Skin epidermis (tissue), 12 donors: ENCODE results near the gene PHLDB3.

Experiments used
- H3K27ac ChIP-seq, 21 experiments: fragments of 200-600 bp; sonication (generic) in 11 of 21; one replicate each; pipeline ENCODE4 v1.5.0; 2020; ENCODE audit warnings: mild to moderate bottlenecking in 3 of 21, inconsistent platforms in 2 of 21, moderate library complexity in 2 of 21
- H3K4me3 ChIP-seq, 7 experiments: fragments of 200-600 bp; sonication (generic) in 2 of 7; one replicate each; pipeline ENCODE4 v1.5.0; 2020; ENCODE audit warnings: inconsistent platforms in 2 of 7, mild to moderate bottlenecking in 2 of 7, moderate library complexity in 1 of 7

PHLDB3 gene

GRCh38 chr19:43478323-43478722, 26.2 kb downstream of the PHLDB3 start:
- H3K4me3 ChIP-seq = no peak overlapping the region
- peak overlapping the region in 3 of 21 experiments; percentile 5 to 36 (median 8) for H3K27ac ChIP-seq

GRCh38 chr19:43476606-43477005, 27.9 kb downstream of the PHLDB3 start:
- Histone ChIP-seq H3K4me3 (no peak overlapping the region), H3K27ac (peak overlapping the region in 6 of 21 experiments; percentile 11 to 89 (median 78))

GRCh38 chr19:43474986-43475705, 29.4 kb downstream of the PHLDB3 start:
- Histone ChIP-seq H3K27ac (peak overlapping the region in 20 of 21 experiments; percentile 54 to 89 (median 75)), H3K4me3 (peak overlapping the region; percentile 7 to 39 (median 27))

GRCh38 chr19:43474487-43474886, 30.1 kb downstream of the PHLDB3 start:
- peak overlapping the region in 19 of 21 experiments; percentile 54 to 89 (median 75) for H3K27ac ChIP-seq
- H3K4me3 ChIP-seq = peak overlapping the region; percentile 7 to 39 (median 27)

- Histone ChIP-seq H3K4me3 (no peak overlapping the region), H3K27ac (peak overlapping the region in 19 of 21 experiments; percentile 5 to 94 (median 70))
Measured at GRCh38 chr19:43471091-43471490, 33.5 kb downstream of the PHLDB3 start.

- Histone ChIP-seq H3K4me3 (no peak overlapping the region), H3K27ac (peak overlapping the region in 17 of 21 experiments; percentile 4 to 94 (median 70))
Measured at GRCh38 chr19:43470288-43470687, 34.3 kb downstream of the PHLDB3 start.

- Histone ChIP-seq H3K27ac (peak overlapping the region in 17 of 21 experiments; percentile 4 to 94 (median 70)), H3K4me3 (no peak overlapping the region)
Measured at GRCh38 chr19:43469160-43469480, 35.4 kb downstream of the PHLDB3 start.

- Histone ChIP-seq H3K27ac (peak overlapping the region in 19 of 21 experiments; percentile 1 to 94 (median 70)), H3K4me3 (no peak overlapping the region)
Measured at GRCh38 chr19:43468354-43469159, 36.0 kb downstream of the PHLDB3 start.

GRCh38 chr19:43467730-43468129, 36.8 kb downstream of the PHLDB3 start:
- Histone ChIP-seq H3K4me3 (no peak overlapping the region), H3K27ac (peak overlapping the region in 17 of 21 experiments; percentile 1 to 94 (median 71))

GRCh38 chr19:43467276-43467675, 37.3 kb downstream of the PHLDB3 start:
- H3K27ac ChIP-seq = peak overlapping the region in 15 of 21 experiments; percentile 21 to 94 (median 71)

GRCh38 chr19:43466793-43467192, 37.8 kb downstream of the PHLDB3 start:
- Histone ChIP-seq H3K4me3 (no peak overlapping the region), H3K27ac (peak overlapping the region in 10 of 21 experiments; percentile 43 to 94 (median 75))

More at GRCh38 chr19:43467276-43467675, 37.3 kb downstream of the PHLDB3 start:
- no peak overlapping the region for H3K4me3 ChIP-seq

- Histone ChIP-seq H3K4me3 (peak within 1 kb of the TSS; percentile 45 to 66 (median 52)), H3K27ac (peak within 1 kb of the TSS; percentile 68 to 94 (median 86))
Measured at GRCh38 chr19:43465468-43466120, 39.0 kb downstream of the PHLDB3 start, which contains the start of gene LYPD3. TSS of gene LYPD3 (minus strand) at chr19:43465608. CDS start at chr19:43465571, 37 bp downstream.

GRCh38 chr19:43464134-43464775, 40.3 kb downstream of the PHLDB3 start:
- H3K27ac ChIP-seq = peak overlapping the region; percentile 68 to 94 (median 86)

GRCh38 chr19:43463381-43464133, 41.0 kb downstream of the PHLDB3 start:
- peak overlapping the region; percentile 68 to 94 (median 86) for H3K27ac ChIP-seq
- peak overlapping the region; percentile 45 to 66 (median 52) for H3K4me3 ChIP-seq

More at GRCh38 chr19:43464134-43464775, 40.3 kb downstream of the PHLDB3 start:
- peak overlapping the region; percentile 45 to 66 (median 52) for H3K4me3 ChIP-seq

- Histone ChIP-seq H3K27ac (peak overlapping the region in 17 of 21 experiments; percentile 20 to 94 (median 86)), H3K4me3 (peak overlapping the region; percentile 45 to 66 (median 52))
Measured at GRCh38 chr19:43462785-43463380, 41.7 kb downstream of the PHLDB3 start.

- peak overlapping the region; percentile 45 to 66 (median 52) for H3K4me3 ChIP-seq
- peak overlapping the region in 10 of 21 experiments; percentile 20 to 94 (median 84) for H3K27ac ChIP-seq
Measured at GRCh38 chr19:43462383-43462782, 42.2 kb downstream of the PHLDB3 start.

GRCh38 chr19:43461303-43461702, 43.2 kb downstream of the PHLDB3 start:
- Histone ChIP-seq H3K4me3 (no peak overlapping the region), H3K27ac (peak overlapping the region in 2 of 21 experiments; percentile 10 to 26)
